ENCODE data around the gene CD3D.

The CD3D gene

GRCh38 chr11:118338637-118339061, 3.9 kb downstream of the CD3D start:
- DNase-seq: peak; percentile 69 to 92

DNA sequence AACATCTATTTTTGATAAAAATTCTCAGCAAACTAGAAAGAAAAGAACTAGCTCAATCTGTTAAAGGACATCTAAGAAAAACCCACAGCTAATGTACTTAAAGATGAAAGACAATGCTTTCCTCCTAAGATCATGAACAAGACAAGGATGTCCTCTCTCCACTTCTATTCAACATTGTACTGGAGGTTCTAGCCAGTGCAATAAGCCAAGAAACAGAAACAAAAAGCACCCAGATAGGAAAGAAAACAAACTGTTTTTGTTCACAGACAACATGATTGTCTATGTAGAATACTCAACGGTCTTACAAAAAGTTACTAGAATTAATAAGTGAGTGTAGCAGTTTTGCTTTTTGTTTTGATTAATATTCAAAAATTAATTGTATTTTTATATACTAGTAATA, 7.8 kb downstream of the CD3D start:
- DNase-seq: no peak

GRCh38 chr11:118328745-118329144, 13.8 kb downstream of the CD3D start:
- DNase-seq: no peak

- DNase-seq: no peak
Measured at GRCh38 chr11:118325283-118325682, 17.2 kb downstream of the CD3D start.

GRCh38 chr11:118322721-118323120, 19.8 kb downstream of the CD3D start:
- no peak for DNase-seq

DNA sequence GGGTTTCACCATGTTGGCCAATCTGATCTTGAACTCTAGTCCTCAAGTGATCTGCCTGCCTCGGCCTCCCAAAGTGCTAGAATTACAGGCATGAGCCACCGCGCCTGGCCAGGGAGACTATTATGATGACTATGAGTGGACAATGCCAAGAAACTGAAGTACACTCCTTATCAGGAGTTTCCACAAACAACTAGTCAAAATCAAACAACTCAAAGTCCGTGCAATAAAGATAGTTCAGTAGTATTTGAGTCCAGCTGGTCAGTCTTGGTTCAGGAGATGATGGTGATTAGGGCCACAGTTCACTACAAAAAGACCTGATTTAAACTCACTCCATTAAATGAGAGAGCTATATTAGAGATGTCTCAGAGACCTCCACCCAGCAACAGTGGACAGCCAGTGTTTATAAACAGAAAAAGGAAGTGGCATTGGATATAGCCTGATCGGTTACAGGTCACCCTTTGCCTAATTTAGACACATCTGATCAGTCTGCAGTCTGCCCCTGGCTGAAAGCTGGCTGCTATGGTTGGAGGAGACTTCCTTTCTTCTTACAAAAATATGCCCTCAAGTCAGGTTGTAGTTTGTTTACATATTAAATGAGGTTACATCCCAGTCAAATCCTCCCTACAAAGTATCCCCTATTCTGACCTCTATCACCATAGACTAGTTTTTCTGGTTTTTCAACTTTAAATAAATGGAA, 21.0 kb downstream of the CD3D start:
- no peak for DNase-seq

DNA sequence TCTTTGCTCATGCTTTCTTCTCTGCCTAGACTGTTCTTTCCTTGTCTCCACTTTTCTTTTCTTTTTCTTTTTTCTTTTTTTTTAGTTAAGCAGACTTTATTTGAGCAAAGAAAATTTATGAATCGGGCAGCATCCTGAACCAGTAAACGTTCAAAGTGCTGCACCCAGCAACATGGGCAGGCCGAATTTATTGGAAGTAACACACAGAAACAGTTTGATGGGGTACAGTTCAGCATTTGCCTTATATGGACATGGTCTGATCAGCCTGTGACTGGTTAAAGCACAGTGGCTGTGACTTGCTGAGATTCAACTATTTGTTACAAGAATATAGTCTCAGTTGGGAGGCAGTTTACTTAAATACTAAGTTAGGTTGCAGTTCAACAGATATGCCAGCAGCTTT, 22.0 kb downstream of the CD3D start:
- DNase-seq: no peak

GRCh38 chr11:118319337-118319707, 23.2 kb downstream of the CD3D start:
- no peak for DNase-seq

- DNase-seq: no peak
Measured at GRCh38 chr11:118318581-118319336, 23.7 kb downstream of the CD3D start.

DNA sequence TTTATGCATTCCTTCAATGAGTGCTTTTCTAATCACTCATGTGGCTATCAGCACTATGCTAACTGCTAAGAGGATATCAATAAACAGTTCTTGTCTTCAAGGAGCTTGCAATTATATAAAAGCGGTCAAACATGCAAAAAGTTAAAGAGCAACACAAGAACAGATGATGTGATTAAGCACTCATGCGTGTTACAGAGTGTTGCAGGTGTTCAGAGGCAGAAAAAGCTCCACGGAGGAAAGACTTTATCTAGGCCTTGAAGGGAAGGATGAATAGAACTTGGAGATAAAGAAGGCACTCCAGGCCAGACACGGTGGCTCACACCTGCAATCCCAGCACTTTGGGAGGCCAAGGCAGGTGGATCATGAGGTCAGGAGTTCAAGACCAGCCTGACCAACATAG, 24.4 kb downstream of the CD3D start:
- no peak for DNase-seq

GRCh38 chr11:118314988-118315411, 27.5 kb downstream of the CD3D start:
- no peak for DNase-seq

GRCh38 chr11:118313242-118313641, 29.3 kb downstream of the CD3D start:
- DNase-seq: no peak

- DNase-seq: no peak
Measured at GRCh38 chr11:118312328-118312727, 30.2 kb downstream of the CD3D start.

- no peak for DNase-seq
Measured at GRCh38 chr11:118311518-118311917, 31.0 kb downstream of the CD3D start.

DNA sequence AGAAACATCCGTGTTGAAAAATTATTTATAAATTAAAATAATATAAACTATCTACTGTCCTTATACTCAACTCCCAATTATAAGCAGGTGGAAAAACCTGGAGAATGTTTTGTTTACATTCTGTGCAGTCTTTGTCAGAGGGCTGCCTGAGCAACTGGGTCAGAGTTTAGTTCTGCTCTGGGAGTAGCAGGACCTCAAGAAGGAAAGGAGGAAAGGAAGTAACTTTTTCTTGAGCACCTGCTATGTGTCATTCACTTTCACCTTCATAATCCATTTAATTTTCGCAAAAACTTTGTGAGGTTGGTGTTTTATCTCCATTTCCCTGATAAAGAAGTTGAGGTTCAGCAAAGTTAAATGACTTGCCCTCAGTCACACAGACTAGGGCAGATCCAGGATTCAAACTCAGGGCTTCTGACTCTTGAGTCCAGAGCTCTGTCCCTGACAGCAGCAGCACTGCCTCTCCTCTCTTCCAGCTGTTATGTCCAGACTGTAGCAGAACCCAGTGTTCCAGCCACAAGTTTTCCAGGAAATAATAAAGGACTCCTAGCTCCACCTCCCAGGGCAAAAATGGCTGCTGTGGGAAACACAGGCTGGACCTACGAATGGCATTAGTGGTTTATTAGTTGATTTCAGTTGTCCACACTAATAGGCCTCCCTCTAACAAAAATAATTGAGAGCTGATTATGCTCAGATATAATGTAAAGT, 31.6 kb downstream of the CD3D start:
- DNase-seq: no peak

DNA sequence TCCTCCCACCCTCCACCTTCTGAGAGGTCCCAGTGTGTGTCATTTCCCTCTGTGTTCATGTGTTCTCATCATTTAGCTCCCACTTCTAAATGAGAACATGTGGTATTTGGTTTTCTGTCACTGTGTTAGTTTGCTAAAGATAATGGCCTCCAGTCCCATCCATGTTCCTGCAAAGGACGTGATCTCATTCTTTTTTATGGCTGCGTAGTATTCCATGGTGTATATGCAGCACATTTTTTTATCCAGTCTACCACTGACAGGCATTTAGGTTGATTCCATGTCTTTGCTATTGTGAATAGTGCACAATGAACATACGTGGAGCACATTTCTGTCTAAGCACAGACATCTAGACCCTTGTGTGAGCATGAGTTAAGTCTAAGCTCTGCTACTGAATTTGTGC, 32.2 kb downstream of the CD3D start:
- DNase-seq: no peak

DNA sequence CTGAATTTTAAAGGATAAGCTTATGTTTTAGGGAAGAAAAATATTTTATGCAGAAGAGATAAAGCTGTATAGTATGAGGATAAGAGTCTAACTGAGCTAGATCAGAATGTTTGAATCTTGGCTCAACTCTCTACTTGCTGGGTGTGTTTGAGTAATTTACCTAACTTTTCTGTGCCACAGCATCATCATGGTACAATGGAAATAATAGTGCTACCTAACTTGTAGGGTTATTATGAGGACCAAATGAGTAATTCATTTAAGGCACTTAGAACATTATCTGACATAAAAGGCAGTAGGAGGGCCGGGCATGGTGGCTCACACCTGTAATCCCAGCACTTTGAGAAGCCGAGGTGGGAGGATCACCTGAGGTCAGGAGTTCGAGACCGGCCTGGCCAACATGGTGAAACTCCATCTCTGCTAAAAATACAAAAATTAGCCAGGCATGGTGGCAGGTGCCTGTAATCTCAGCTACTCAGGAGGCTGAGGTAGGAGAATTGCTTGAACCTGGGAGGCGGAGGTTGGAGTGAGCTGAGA, 33.4 kb downstream of the CD3D start:
- DNase-seq: peak in 1 of 2 experiments; percentile 45

DNA sequence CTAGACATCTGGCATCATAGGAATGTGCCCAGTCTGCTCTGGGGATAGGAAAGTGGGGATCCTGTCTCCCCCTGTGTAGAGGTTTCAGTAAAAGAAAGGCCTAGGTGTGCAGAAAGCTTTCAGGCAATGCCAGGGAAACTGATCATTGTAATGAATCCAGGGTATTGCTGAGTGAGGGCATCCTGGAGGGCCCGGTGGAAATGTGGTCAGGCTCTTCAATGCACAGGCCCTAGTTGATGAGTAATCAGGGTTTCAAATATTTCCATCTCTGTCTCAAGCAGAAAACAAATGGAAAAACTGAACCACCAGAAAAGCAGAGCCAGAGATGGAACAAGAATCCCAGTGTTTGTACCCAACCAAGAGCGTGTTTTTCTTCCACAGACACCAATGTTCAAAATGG, 35.9 kb downstream of the CD3D start:
- DNase-seq: peak in 1 of 2 experiments; percentile 72

GRCh38 chr11:118305726-118306125, 36.8 kb downstream of the CD3D start:
- DNase-seq: peak in 1 of 2 experiments; percentile 27

DNA sequence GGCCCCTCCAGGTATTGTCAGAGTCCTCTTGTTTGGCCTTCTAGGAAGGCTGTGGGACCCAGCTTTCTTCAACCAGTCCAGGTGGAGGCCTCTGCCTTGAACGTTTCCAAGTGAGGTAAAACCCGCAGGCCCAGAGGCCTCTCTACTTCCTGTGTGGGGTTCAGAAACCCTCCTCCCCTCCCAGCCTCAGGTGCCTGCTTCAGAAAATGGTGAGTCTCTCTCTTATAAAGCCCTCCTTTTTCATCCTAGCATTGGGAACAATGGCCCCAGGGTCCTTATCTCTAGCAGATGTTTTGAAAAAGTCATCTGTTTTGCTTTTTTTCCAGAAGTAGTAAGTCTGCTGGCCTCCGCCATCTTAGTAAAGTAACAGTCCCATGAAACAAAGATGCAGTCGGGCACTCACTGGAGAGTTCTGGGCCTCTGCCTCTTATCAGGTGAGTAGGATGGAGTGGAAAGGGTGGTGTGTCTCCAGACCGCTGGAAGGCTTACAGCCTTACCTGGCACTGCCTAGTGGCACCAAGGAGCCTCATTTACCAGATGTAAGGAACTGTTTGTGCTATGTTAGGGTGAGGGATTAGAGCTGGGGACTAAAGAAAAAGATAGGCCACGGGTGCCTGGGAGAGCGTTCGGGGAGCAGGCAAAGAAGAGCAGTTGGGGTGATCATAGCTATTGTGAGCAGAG, 37.8 kb downstream of the CD3D start, which contains the start of gene CD3E:
CD3E (plus strand) TSS at position 163 of the 681 bp plus-strand sequence; CDS start at position 386, 223 bp downstream.
- peak; percentile 47 to 66 for DNase-seq

DNA sequence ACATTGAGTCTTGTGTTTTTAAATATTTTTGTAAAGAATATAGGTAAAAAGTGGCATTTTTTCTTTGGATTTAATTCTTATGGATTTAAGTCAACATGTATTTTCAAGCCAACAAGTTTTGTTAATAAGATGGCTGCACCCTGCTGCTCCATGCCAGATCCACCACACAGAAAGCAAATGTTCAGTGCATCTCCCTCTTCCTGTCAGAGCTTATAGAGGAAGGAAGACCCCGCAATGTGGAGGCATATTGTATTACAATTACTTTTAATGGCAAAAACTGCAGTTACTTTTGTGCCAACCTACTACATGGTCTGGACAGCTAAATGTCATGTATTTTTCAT, 38.3 kb downstream of the CD3D start:
- no peak for DNase-seq

- no peak for DNase-seq
Measured at GRCh38 chr11:118301600-118302195, 40.8 kb downstream of the CD3D start.

Data from stimulated activated CD4-positive, alpha-beta T cell treated with anti-CD3 and anti-CD28 coated beads, Interleukin-4, amount 100 ng/mL, for 4 hours (primary cell).